Endothelial cell of coronary artery (primary cell): ENCODE data around the gene LDB1. TPM values are rescaled to one million over a fixed set of nuclear protein-coding genes. Genes with fewer than 3 reads are reported as not detected.

Source experiments
- total RNA-seq: library from RNA; depleted of rRNA; stranded (reverse); fragments of >200 nt; gene quantifications from 2 replicates; pipeline ENCODE4 v1.2.3, GENCODE V29; 2014

Gene LDB1, protein sequence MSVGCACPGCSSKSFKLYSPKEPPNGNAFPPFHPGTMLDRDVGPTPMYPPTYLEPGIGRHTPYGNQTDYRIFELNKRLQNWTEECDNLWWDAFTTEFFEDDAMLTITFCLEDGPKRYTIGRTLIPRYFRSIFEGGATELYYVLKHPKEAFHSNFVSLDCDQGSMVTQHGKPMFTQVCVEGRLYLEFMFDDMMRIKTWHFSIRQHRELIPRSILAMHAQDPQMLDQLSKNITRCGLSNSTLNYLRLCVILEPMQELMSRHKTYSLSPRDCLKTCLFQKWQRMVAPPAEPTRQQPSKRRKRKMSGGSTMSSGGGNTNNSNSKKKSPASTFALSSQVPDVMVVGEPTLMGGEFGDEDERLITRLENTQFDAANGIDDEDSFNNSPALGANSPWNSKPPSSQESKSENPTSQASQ
- total RNA-seq = 42.5 and 46.3 TPM in 2 replicates

DNA sequence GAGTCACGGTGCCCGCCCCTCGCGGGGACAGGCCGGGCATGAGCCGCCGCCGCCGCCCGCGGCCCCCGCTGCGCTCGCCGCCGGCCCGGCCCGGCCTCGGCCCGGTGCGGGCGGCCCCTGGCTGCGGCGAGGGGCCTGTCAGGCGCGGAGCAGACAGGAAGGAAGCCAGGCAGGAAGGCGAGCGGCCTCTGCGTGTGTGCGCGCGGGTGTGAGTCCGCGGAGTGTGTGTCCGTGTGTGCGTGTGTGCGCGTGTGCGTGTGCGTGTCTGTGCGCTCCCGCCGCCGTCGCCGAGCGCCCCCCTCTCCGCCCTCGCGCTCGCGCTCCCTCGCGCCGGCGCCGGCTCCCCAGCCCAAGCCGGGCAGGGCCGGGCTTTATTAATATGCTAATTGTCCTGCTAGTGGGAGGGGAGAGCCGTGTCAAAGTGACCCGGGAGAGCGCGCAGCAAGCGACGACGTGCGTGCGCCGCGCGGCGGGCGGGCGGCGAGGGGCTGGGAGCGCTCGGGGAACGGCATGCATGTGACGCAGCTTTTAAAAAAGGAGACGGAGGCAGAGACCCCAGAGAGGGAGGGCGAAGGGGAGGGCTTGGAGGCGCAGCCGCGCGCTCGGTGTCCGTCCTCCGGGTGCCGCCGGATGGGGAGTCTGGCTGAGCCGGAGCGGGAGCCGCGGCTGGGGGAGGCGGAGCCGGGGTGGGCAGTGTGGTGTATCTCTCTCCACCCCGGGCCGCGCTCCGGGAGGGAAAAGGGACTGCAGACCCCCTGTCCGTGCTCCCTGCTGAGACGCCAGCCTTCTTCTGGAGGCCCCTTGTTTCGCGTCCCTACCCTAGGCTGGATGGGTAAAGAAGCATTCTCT lies at the start of gene LDB1:
TSS of gene LDB1 (minus strand) at position 227 of the 849 bp plus-strand sequence. CDS start 258 bp downstream, outside the sequence.

DNA sequence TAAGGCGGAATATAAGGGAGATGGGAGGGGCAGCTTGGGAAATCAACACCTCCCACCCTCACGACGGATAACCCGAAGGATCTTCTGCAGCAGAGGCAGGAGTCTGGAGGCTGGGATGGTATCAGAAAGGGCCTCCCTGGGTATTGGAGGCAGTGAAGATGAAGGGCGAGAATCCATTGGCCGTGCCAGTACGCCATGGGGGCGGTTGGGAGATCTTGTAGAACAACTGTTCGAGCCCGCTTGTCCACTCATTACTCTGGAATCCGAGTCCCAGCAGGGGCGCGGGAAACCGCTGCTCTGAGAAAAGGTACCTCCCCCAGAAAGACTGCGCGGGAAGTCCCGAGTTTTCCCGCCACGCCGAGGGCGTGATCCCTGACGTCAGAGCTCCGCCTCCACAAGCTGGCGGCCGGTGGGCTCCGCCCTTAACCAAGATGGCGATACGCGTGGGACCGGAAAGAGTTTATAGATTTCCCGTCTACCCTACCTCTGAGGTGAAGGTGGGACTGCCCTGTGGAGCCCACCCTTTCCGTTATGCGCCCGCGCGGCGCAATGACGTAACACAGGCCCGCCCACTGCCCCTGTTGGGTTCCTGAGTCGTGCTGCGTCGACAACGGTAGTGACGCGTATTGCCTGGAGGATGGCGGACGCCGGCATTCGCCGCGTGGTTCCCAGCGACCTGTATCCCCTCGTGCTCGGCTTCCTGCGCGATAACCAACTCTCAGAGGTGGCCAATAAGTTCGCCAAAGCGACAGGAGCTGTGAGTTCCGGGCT lies 31.8 kb upstream of the LDB1 start, which contains the start of gene NOLC1:
TSS of gene NOLC1 (plus strand) at position 616 of the 771 bp plus-strand sequence. CDS start at position 638, 22 bp downstream.

DNA sequence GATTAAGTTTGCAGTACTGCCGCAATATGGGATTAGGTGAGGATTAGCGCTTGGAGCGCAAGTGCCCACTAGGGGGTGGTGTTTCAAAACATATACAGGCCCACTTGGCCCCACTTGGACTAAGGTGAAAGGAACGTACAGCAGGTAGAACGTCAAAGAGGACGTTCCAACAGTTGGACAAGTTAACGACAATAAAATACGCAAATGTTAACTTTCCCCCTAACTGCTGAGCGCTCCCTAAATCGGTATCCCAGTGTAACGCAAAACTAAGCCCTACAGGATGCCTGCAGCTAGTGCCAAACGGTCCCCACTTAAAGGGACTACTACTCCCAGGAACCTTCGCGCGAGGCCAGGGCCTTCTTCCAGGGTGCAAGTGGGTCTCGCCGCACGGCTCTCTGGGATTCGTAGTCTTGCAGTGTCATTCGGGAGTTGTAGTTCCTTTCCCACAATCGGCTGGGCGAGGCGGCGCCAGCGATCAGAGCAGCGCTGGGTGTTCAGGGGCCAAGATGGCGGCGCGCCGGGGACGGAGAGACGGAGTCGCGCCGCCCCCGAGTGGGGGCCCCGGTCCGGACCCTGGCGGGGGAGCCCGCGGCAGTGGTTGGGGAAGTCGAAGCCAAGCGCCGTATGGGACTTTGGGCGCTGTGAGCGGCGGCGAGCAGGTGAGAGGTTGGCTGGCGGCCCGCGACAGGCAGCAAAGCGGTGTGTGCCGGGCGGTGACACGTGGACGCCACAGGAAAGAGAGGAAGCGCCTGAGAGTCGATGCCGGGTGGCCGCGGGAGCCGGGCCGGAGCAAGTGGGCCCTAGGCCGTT lies 12.6 kb upstream of the LDB1 start, which contains the start of gene PPRC1:
TSS of gene PPRC1 (plus strand) at position 478 of the 810 bp plus-strand sequence. CDS start at position 507, 29 bp downstream.

DNA sequence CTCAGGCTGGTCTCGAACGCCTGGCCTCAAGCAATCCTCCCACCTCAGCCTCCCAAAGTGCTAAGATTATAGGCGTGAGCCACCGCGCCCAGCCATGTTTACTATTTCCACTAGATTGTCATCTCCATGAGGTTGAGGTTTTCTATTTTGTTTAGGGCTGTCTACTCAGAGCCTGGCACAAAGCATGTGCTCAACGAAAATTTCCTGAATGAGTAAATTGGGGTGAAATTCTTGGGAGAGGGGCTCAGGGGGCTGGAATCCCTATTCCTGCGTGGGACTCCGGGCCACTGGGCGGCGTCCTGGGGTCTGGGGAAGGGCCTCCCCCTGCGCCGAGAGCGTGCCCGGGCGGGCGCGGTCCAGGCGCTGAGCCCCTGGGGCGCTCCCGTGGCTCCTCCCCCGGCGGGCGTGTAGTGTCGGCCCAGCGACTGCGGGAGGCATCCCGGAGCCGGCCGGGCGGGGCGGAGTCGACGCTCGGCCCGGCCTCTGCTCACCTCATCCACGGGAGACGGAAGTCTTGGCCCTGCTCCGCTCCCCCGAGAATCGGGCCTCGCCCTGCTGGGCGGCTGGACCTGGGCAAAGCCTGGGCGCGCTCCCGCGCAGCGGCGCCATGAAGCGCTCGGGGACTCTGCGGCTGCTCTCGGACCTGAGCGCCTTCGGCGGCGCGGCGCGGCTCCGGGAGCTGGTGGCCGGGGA lies 55.2 kb downstream of the LDB1 start, which contains the start of gene HPS6:
TSS of gene HPS6 (plus strand) at position 482 of the 693 bp plus-strand sequence. CDS start at position 608, 126 bp downstream.

Other genes starting within 250 kb of the LDB1 start
- 6.6 and 8.8 TPM in 2 replicates for gene ARMH3, start 64.2 kb downstream of the LDB1 start, total RNA-seq
- 26.4 and 31.1 TPM in 2 replicates for gene HPS6, start 55.0 kb downstream of the LDB1 start, total RNA-seq
- gene PPRC1, start 12.7 kb upstream of the LDB1 start, total RNA-seq = 8.9 and 14.0 TPM in 2 replicates
- gene NOLC1, start 32.0 kb upstream of the LDB1 start, total RNA-seq = 35.4 and 40.3 TPM in 2 replicates
- gene ELOVL3, start 105.9 kb upstream of the LDB1 start, total RNA-seq = 0.09 TPM in 1 of 2 replicates, not detected in the other
- gene PITX3, start 121.1 kb upstream of the LDB1 start, total RNA-seq = not detected in 2 replicates
- 16.2 and 26.7 TPM in 2 replicates for gene GBF1, start 125.2 kb upstream of the LDB1 start, total RNA-seq